ENCODE measurements around the gene ARHGEF2.

ARHGEF2 gene

GRCh38 chr1:155978325-155978972 is at the start of gene ARHGEF2:
TSS of gene ARHGEF2 (minus strand) at chr1:155978547. CDS start at chr1:155978427, 120 bp downstream.
- peak; percentile 74 for DNase-seq (ENCODE audit: low spot score)

GRCh38 chr1:156026588-156026987 is 48.2 kb upstream of the ARHGEF2 start:
- DNase-seq (ENCODE audit: low spot score) = no peak

GRCh38 chr1:156025876-156026275 is 47.5 kb upstream of the ARHGEF2 start:
- DNase-seq (ENCODE audit: low spot score) = no peak

GRCh38 chr1:156024801-156025200 is 46.5 kb upstream of the ARHGEF2 start:
- no peak for DNase-seq (ENCODE audit: low spot score)

GRCh38 chr1:156021954-156022353 is 43.6 kb upstream of the ARHGEF2 start:
- DNase-seq (ENCODE audit: low spot score) = no peak

- no peak for DNase-seq (ENCODE audit: low spot score)
Observed at GRCh38 chr1:156021093-156021428, 42.7 kb upstream of the ARHGEF2 start.

- DNase-seq (ENCODE audit: low spot score) = peak; percentile 95
Observed at GRCh38 chr1:156020293-156021092, 42.1 kb upstream of the ARHGEF2 start, which contains the start of gene SSR2. TSS of gene SSR2 (minus strand) at chr1:156020951. CDS start at chr1:156020167, 784 bp downstream.

- no peak for DNase-seq (ENCODE audit: low spot score)
Observed at GRCh38 chr1:156019946-156020292, 41.6 kb upstream of the ARHGEF2 start.

- DNase-seq (ENCODE audit: low spot score) = no peak
Observed at GRCh38 chr1:156014829-156015228, 36.5 kb upstream of the ARHGEF2 start.

- DNase-seq (ENCODE audit: low spot score) = no peak
Observed at GRCh38 chr1:156012051-156012817, 33.9 kb upstream of the ARHGEF2 start.

GRCh38 chr1:156009404-156009803 is 31.1 kb upstream of the ARHGEF2 start:
- DNase-seq (ENCODE audit: low spot score) = no peak

GRCh38 chr1:156006666-156007376 is 28.5 kb upstream of the ARHGEF2 start:
- no peak for DNase-seq (ENCODE audit: low spot score)

GRCh38 chr1:156004843-156005584 is 26.7 kb upstream of the ARHGEF2 start:
- DNase-seq (ENCODE audit: low spot score) = no peak

GRCh38 chr1:156003923-156004188 is 25.5 kb upstream of the ARHGEF2 start:
- no peak for DNase-seq (ENCODE audit: low spot score)

GRCh38 chr1:156002188-156002911 is 24.0 kb upstream of the ARHGEF2 start:
- no peak for DNase-seq (ENCODE audit: low spot score)

- no peak for DNase-seq (ENCODE audit: low spot score)
Observed at GRCh38 chr1:156001662-156002171, 23.4 kb upstream of the ARHGEF2 start.

- DNase-seq (ENCODE audit: low spot score) = no peak
Observed at GRCh38 chr1:156001021-156001661, 22.8 kb upstream of the ARHGEF2 start.

GRCh38 chr1:155999964-156000363 is 21.6 kb upstream of the ARHGEF2 start:
- no peak for DNase-seq (ENCODE audit: low spot score)

GRCh38 chr1:155996166-155996565 is 17.8 kb upstream of the ARHGEF2 start:
- DNase-seq (ENCODE audit: low spot score) = no peak

GRCh38 chr1:155993595-155993994 is 15.2 kb upstream of the ARHGEF2 start:
- DNase-seq (ENCODE audit: low spot score) = no peak

Measured in pons (tissue), 1 donor.